Measurements from ENCODE around the gene PPP5C.
"Not testable (repeated sequence)": the region's sequence is repeated elsewhere in the genome, so short reads cannot be mapped to it uniquely, and the experiment has no call there.

Gene PPP5C

GRCh38 chr19:46367426-46367825 lies 20.5 kb downstream of the PPP5C start:
- no peak for DNase-seq

GRCh38 chr19:46368116-46368515 lies 21.2 kb downstream of the PPP5C start:
- DNase-seq, result no peak

GRCh38 chr19:46369817-46370216 lies 22.9 kb downstream of the PPP5C start:
- no peak for DNase-seq

- no peak for DNase-seq
These were observed 24.5 kb downstream of the PPP5C start for GRCh38 chr19:46371371-46371901.

GRCh38 chr19:46372901-46373490 lies 26.1 kb downstream of the PPP5C start:
- no peak for DNase-seq

- DNase-seq, result peak; percentile 85
These were observed 26.8 kb downstream of the PPP5C start for GRCh38 chr19:46373491-46374359.

GRCh38 chr19:46374536-46375475 lies 27.9 kb downstream of the PPP5C start:
- no peak for DNase-seq

- DNase-seq, result not testable (repeated sequence)
These were observed 28.7 kb downstream of the PPP5C start for GRCh38 chr19:46375476-46376067.

- DNase-seq, result no peak
These were observed 29.6 kb downstream of the PPP5C start for GRCh38 chr19:46376241-46377153.

GRCh38 chr19:46378268-46378667 lies 31.4 kb downstream of the PPP5C start:
- DNase-seq, result no peak

- no peak for DNase-seq
These were observed 33.8 kb downstream of the PPP5C start for GRCh38 chr19:46380690-46381089.

- DNase-seq, result no peak
These were observed 34.5 kb downstream of the PPP5C start for GRCh38 chr19:46381346-46381745.

GRCh38 chr19:46381756-46382345 lies 35.0 kb downstream of the PPP5C start:
- DNase-seq, result no peak

- DNase-seq, result no peak
These were observed 36.4 kb downstream of the PPP5C start for GRCh38 chr19:46383171-46383815.

GRCh38 chr19:46383846-46384245 lies 37.0 kb downstream of the PPP5C start:
- DNase-seq, result no peak

GRCh38 chr19:46384396-46384795 lies 37.5 kb downstream of the PPP5C start:
- DNase-seq, result no peak

GRCh38 chr19:46385636-46386035 lies 38.7 kb downstream of the PPP5C start:
- no peak for DNase-seq

GRCh38 chr19:46386151-46386550 lies 39.3 kb downstream of the PPP5C start:
- DNase-seq, result no peak

GRCh38 chr19:46386996-46387712 lies 40.3 kb downstream of the PPP5C start:
- no peak for DNase-seq

- DNase-seq, result no peak
These were observed 40.8 kb downstream of the PPP5C start for GRCh38 chr19:46387713-46388130.
